GM03348 (cell line): Measurements from ENCODE around the gene ILF2.

Experiments used
- DNase-seq: peaks from one replicate; pipeline ENCODE4 v3.0.0; 2012; ENCODE audit warnings: low spot score

Gene ILF2

GRCh38 chr1:153627715-153628626, 42.8 kb downstream of the ILF2 start, which contains the start of gene S100A1:
S100A1 (plus strand) TSS chr1:153628434; CDS start chr1:153630522, 2,088 bp downstream.
- no peak for DNase-seq

- peak; percentile 92 for DNase-seq
Measured at GRCh38 chr1:153626904-153627714, 43.7 kb downstream of the ILF2 start, which contains the start of gene S100A13. S100A13 (minus strand) TSS chr1:153627505; CDS start chr1:153626472, 1,033 bp downstream.

- DNase-seq, result no peak
Measured at GRCh38 chr1:153626477-153626903, 44.3 kb downstream of the ILF2 start.

GRCh38 chr1:153624965-153625611, 45.7 kb downstream of the ILF2 start:
- no peak for DNase-seq

- DNase-seq, result no peak
Measured at GRCh38 chr1:153623101-153623500, 47.7 kb downstream of the ILF2 start.

GRCh38 chr1:153619171-153619570, 51.6 kb downstream of the ILF2 start:
- DNase-seq, result no peak

- peak; percentile 73 for DNase-seq
Measured at GRCh38 chr1:153617663-153618062, 53.1 kb downstream of the ILF2 start.

- no peak for DNase-seq
Measured at GRCh38 chr1:153616917-153617311, 53.9 kb downstream of the ILF2 start.

GRCh38 chr1:153616144-153616916, 54.5 kb downstream of the ILF2 start, which contains the start of gene S100A14:
S100A14 (minus strand) TSS chr1:153616325; CDS start chr1:153615858, 467 bp downstream.
- no peak for DNase-seq

- DNase-seq, result no peak
Measured at GRCh38 chr1:153615406-153615805, 55.4 kb downstream of the ILF2 start.

- DNase-seq, result no peak
Measured at GRCh38 chr1:153614906-153615305, 55.9 kb downstream of the ILF2 start.

- peak; percentile 60 for DNase-seq
Measured at GRCh38 chr1:153614189-153614900, 56.4 kb downstream of the ILF2 start.

- DNase-seq, result no peak
Measured at GRCh38 chr1:153613406-153613805, 57.4 kb downstream of the ILF2 start.

- peak; percentile 94 for DNase-seq
Measured at GRCh38 chr1:153612755-153613331, 58.0 kb downstream of the ILF2 start, which contains the start of gene S100A16. S100A16 (minus strand) TSS chr1:153613137; CDS start chr1:153608151, 4,986 bp downstream.

GRCh38 chr1:153612111-153612754, 58.6 kb downstream of the ILF2 start:
- DNase-seq, result peak; percentile 46
